HL-60/S4 treated with retinoic acid at 250 ng/mL for 4 days and 3 days (cell line): Measurements from ENCODE around the gene RIPK1.
"Not testable (repeated sequence)": the region's sequence is repeated elsewhere in the genome, so short reads cannot be mapped to it uniquely, and the experiment has no call there.

Source experiments
- in situ Hi-C: fragments of 300-500 bp; cut with MboI; formaldehyde crosslinking; loops from 2 replicates; pipeline ENCODE4 v1.7.0; 2022; ENCODE audit warnings: low sequenced_read_pairs

RIPK1 gene

GRCh38 chr6:3068329-3069214 is at the start of gene RIPK1:
Gene RIPK1, plus strand, starts transcription at chr6:3068494. Its CDS starts 8,330 bp downstream, at chr6:3076824.
- in situ Hi-C loops, result no loop called here

- in situ Hi-C loops, result no loop called here
These were observed 49.2 kb upstream of the RIPK1 start for GRCh38 chr6:3019065-3019464.

GRCh38 chr6:3019749-3020320 is 48.5 kb upstream of the RIPK1 start:
- in situ Hi-C loops, result no loop called here

GRCh38 chr6:3020976-3021598 is 47.2 kb upstream of the RIPK1 start:
- in situ Hi-C loops, result not testable (repeated sequence)

- in situ Hi-C loops, result no loop called here
These were observed 45.3 kb upstream of the RIPK1 start for GRCh38 chr6:3022765-3023662.

GRCh38 chr6:3023663-3024483 is 44.4 kb upstream of the RIPK1 start:
- in situ Hi-C loops, result no loop called here

- in situ Hi-C loops, result no loop called here
These were observed 41.3 kb upstream of the RIPK1 start for GRCh38 chr6:3026791-3027626.

GRCh38 chr6:3028156-3028555 is 40.1 kb upstream of the RIPK1 start:
- in situ Hi-C loops, result not testable (repeated sequence)

- in situ Hi-C loops, result no loop called here
These were observed 36.2 kb upstream of the RIPK1 start for GRCh38 chr6:3031857-3032640.

- in situ Hi-C loops, result no loop called here
These were observed 35.3 kb upstream of the RIPK1 start for GRCh38 chr6:3032986-3033385.

- in situ Hi-C loops, result no loop called here
These were observed 34.6 kb upstream of the RIPK1 start for GRCh38 chr6:3033652-3034051.

GRCh38 chr6:3035397-3035796 is 32.9 kb upstream of the RIPK1 start:
- in situ Hi-C loops, result no loop called here

- in situ Hi-C loops, result no loop called here
These were observed 31.2 kb upstream of the RIPK1 start for GRCh38 chr6:3036861-3037637.

GRCh38 chr6:3037638-3038365 is 30.5 kb upstream of the RIPK1 start:
- in situ Hi-C loops, result no loop called here

- in situ Hi-C loops, result no loop called here
These were observed 28.9 kb upstream of the RIPK1 start for GRCh38 chr6:3039384-3039783.

GRCh38 chr6:3041147-3041546 is 27.1 kb upstream of the RIPK1 start:
- in situ Hi-C loops, result no loop called here

- in situ Hi-C loops, result no loop called here
These were observed 26.7 kb upstream of the RIPK1 start for GRCh38 chr6:3041606-3042005.
